Measurements from ENCODE around the gene DCANP1.

Gene DCANP1

DNA sequence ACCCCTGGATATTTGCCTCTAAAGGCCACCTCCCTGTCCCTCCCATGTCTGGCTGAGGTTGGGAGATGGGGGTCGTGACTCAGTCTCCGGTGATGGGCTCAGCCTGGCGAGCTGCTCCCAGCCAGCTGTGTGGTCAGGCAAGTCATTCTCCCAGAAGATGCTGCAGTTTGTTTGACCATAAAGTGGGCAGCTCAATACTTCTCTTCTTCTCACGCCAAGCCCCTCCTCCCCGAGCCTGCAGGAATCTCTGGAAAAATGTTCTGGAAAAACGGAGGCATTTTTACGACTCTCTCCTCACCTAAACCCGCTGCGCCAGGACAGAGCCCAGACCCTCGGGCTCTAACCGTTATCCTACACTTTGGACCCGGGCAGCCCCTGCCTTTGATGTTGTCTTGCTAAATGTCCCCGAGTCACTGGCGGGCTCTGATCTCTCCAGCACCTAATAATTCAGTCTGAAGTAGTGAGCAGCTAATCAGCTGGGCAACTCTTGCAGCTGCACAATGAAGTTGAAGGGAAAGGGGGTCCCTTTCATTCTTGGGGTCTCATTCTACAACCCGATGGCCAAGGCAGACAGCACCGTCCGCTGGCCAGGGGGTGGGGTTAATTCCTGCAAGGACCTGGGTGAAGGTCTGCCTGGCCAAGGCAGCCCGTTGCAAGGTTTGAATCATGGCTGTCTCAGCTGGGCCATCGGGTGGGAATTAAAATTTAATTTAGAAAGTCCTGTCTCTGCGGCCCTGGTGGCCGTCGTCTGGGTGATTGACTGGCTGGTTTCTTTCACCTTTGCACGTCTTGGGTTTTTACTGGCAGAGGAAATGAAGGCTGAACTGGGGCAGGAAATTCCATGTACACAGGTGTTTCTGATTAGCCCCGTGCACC lies 12.3 kb downstream of the DCANP1 start:
- TF ChIP-seq, protein P1, sequence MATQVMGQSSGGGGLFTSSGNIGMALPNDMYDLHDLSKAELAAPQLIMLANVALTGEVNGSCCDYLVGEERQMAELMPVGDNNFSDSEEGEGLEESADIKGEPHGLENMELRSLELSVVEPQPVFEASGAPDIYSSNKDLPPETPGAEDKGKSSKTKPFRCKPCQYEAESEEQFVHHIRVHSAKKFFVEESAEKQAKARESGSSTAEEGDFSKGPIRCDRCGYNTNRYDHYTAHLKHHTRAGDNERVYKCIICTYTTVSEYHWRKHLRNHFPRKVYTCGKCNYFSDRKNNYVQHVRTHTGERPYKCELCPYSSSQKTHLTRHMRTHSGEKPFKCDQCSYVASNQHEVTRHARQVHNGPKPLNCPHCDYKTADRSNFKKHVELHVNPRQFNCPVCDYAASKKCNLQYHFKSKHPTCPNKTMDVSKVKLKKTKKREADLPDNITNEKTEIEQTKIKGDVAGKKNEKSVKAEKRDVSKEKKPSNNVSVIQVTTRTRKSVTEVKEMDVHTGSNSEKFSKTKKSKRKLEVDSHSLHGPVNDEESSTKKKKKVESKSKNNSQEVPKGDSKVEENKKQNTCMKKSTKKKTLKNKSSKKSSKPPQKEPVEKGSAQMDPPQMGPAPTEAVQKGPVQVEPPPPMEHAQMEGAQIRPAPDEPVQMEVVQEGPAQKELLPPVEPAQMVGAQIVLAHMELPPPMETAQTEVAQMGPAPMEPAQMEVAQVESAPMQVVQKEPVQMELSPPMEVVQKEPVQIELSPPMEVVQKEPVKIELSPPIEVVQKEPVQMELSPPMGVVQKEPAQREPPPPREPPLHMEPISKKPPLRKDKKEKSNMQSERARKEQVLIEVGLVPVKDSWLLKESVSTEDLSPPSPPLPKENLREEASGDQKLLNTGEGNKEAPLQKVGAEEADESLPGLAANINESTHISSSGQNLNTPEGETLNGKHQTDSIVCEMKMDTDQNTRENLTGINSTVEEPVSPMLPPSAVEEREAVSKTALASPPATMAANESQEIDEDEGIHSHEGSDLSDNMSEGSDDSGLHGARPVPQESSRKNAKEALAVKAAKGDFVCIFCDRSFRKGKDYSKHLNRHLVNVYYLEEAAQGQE (IDR thresholded peaks at IDR 0.05; ENCODE audit: insufficient read depth in 1 of 2, low read depth in 2 of 2, low read length in 2 of 2) = no peak
- TF ChIP-seq FOXP2 (optimal IDR thresholded peaks at IDR 0.05; ENCODE audit: borderline replicate concordance, extremely low read depth, extremely low read length, insufficient read depth) = no peak
- TF ChIP-seq POLR2AphosphoS5 (IDR thresholded peaks at IDR 0.05; ENCODE audit: low read depth, low read length) = no peak
- TF ChIP-seq TAF1 (IDR thresholded peaks at IDR 0.05; ENCODE audit: borderline replicate concordance, insufficient read depth, low read length) = no peak
- no peak for TF ChIP-seq SIN3A (IDR thresholded peaks at IDR 0.05; ENCODE audit: borderline replicate concordance, insufficient read depth, low read length)

DNA sequence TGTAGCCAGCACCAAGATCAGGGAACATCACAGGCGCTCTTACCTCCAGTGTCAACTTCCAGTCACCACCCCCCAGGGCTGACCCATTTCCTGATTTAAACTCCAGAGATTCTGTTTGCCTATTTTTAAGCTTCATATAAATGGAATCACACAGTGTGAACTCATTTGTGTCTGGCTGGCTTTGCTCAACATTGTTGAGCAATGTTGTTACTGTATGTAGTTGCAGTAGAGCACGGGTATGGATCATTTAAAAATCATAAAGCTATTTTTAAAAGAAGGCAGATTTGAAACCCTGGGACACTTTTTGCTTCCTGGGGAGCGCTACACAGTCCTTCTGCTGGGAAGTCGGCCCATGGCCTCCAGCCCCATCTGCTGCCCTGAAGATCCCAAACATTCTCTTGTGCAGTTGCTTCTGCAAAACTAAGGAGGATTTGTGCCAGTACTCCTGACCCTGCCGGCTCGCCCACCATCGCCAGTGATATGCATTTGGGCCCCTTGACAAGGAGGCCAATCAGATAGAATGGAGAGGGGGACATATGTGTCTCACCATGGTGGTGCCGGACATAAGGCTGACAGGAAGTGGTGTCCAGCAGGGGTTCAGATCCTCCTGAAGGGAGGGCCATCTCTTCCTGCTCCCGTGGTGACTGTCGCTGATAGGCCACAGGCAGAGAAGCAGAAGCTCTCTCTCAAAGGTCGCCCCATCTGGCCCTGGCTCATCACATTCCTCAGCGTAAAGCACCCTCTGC lies 13.3 kb downstream of the DCANP1 start:
- TF ChIP-seq TAF1 (IDR thresholded peaks at IDR 0.05; ENCODE audit: borderline replicate concordance, insufficient read depth, low read length) (no peak), POLR2AphosphoS5 (IDR thresholded peaks at IDR 0.05; ENCODE audit: low read depth, low read length) (no peak)
- TF ChIP-seq, protein P1 (IDR thresholded peaks at IDR 0.05; ENCODE audit: insufficient read depth in 1 of 2, low read depth in 2 of 2, low read length in 2 of 2) = no peak

GRCh38 chr5:135432113-135432512 lies 15.0 kb downstream of the DCANP1 start:
- no peak for TF ChIP-seq FOXP2 (optimal IDR thresholded peaks at IDR 0.05; ENCODE audit: borderline replicate concordance, extremely low read depth, extremely low read length, insufficient read depth)
- TF ChIP-seq SIN3A (IDR thresholded peaks at IDR 0.05; ENCODE audit: borderline replicate concordance, insufficient read depth, low read length) = no peak
- TF ChIP-seq, protein P1 (IDR thresholded peaks at IDR 0.05; ENCODE audit: insufficient read depth in 1 of 2, low read depth in 2 of 2, low read length in 2 of 2) = no peak

- TF ChIP-seq, protein P1 (IDR thresholded peaks at IDR 0.05; ENCODE audit: insufficient read depth in 1 of 2, low read depth in 2 of 2, low read length in 2 of 2) = no peak
- TF ChIP-seq FOXP2 (optimal IDR thresholded peaks at IDR 0.05; ENCODE audit: borderline replicate concordance, extremely low read depth, extremely low read length, insufficient read depth) (no peak), SIN3A (IDR thresholded peaks at IDR 0.05; ENCODE audit: borderline replicate concordance, insufficient read depth, low read length) (no peak), TAF1 (IDR thresholded peaks at IDR 0.05; ENCODE audit: borderline replicate concordance, insufficient read depth, low read length) (no peak), POLR2AphosphoS5 (IDR thresholded peaks at IDR 0.05; ENCODE audit: low read depth, low read length) (no peak)
Measured at GRCh38 chr5:135430135-135430437, 17.1 kb downstream of the DCANP1 start.

Data from PFSK-1 (cell line).